Measurements from ENCODE around the gene ARCN1.

GRCh38 chr11:118605116-118605867 is 33.1 kb downstream of the ARCN1 start:
- TF ChIP-seq CTCF (IDR thresholded peaks at IDR 0.05; ENCODE audit: extremely low read depth in 1 of 2, insufficient read depth in 1 of 2, low read depth in 1 of 2, low read length in 2 of 2) (no peak), POLR2AphosphoS5 (IDR thresholded peaks at IDR 0.05; ENCODE audit: insufficient read depth, low read depth, low read length) (peak; percentile 36), MYC (IDR thresholded peaks at IDR 0.05; ENCODE audit: low read depth, low read length) (no peak), POLR2A (IDR thresholded peaks at IDR 0.05; ENCODE audit: low read depth, low read length) (no peak), EZH2 (IDR thresholded peaks at IDR 0.05; ENCODE audit: borderline replicate concordance, low read depth, low read length, severe bottlenecking) (no peak), MAX (IDR thresholded peaks at IDR 0.05; ENCODE audit: insufficient read depth, insufficient read length) (no peak), JUN (IDR thresholded peaks at IDR 0.05; ENCODE audit: borderline replicate concordance, insufficient read depth, insufficient read length, low read depth) (no peak), FOS (IDR thresholded peaks at IDR 0.05; ENCODE audit: borderline replicate concordance, insufficient read depth, low read length) (no peak)

Data from endothelial cell of umbilical vein (primary cell).